Neural progenitor cell (in vitro differentiated cells): Measurements from ENCODE around the gene VWA3A. TPM values are rescaled to one million over a fixed set of nuclear protein-coding genes. Genes with fewer than 3 reads are reported as not detected.
A peak's percentile ranks its signal among the peaks of the same experiment; 100 is the strongest.

Experiments
- DNase-seq: peaks from one replicate; pipeline ENCODE4 v3.0.0-alpha.2; 2016; ENCODE audit warnings: low spot score
- H2AFZ ChIP-seq: fragments of 200-600 bp; sonication (generic); replicated peaks from 2 replicates; pipeline ENCODE4 v1.6.1; 2016; ENCODE audit warnings: antibody characterized with exemption
- H3F3A ChIP-seq: fragments of 200-600 bp; sonication (generic); 2 replicates; pipeline ENCODE4 v1.6.1; 2016; ENCODE audit warnings: antibody characterized with exemption, low read depth
- H3K27ac ChIP-seq: fragments of 200-600 bp; sonication (generic); 2 replicates; pipeline ENCODE4 v1.5.1; 2016; ENCODE audit warnings: mild to moderate bottlenecking
- H3K27me3 ChIP-seq: fragments of 200-600 bp; sonication (generic); 2 replicates; pipeline ENCODE4 v1.6.1; 2016; ENCODE audit warnings: mild to moderate bottlenecking, moderate library complexity
- H3K36me3 ChIP-seq: fragments of 200-600 bp; sonication (generic); 2 replicates; pipeline ENCODE4 v1.5.1; 2016
- H3K4me1 ChIP-seq: fragments of 200-600 bp; sonication (generic); 2 replicates; pipeline ENCODE4 v1.6.1; 2016; ENCODE audit warnings: mixed run types
- H3K4me2 ChIP-seq: fragments of 200-600 bp; sonication (generic); 2 replicates; pipeline ENCODE4 v1.6.1; 2016
- H3K4me3 ChIP-seq: fragments of 200-600 bp; sonication (generic); 2 replicates; pipeline ENCODE4 v1.5.1; 2016
- H3K79me2 ChIP-seq: fragments of 200-600 bp; sonication (generic); 2 replicates; pipeline ENCODE4 v1.6.1; 2016; ENCODE audit warnings: low read depth
- H3K9ac ChIP-seq: fragments of 200-600 bp; sonication (generic); 2 replicates; pipeline ENCODE4 v1.6.1; 2016
- H3K9me3 ChIP-seq: fragments of 200-600 bp; sonication (generic); 2 replicates; pipeline ENCODE4 v1.5.1; 2016; ENCODE audit warnings: low read depth
- H4K20me1 ChIP-seq: fragments of 200-600 bp; sonication (generic); 2 replicates; pipeline ENCODE4 v1.6.1; 2016; ENCODE audit warnings: low read depth
- H3K27ac Mint-ChIP-seq: 3 replicates; pipeline ENCODE4 v1.8.0; 2021; ENCODE audit warnings: mixed read lengths
- H3K27me3 Mint-ChIP-seq: 2 replicates; pipeline ENCODE4 v1.8.0; 2022; ENCODE audit warnings: low read depth, mild to moderate bottlenecking, inconsistent platforms, moderate library complexity, mixed read lengths; ENCODE audit not compliant: insufficient read depth
- H3K36me3 Mint-ChIP-seq: 3 replicates; pipeline ENCODE4 v1.8.0; 2021; ENCODE audit warnings: mixed read lengths
- H3K4me1 Mint-ChIP-seq: 3 replicates; pipeline ENCODE4 v1.8.0; 2021; ENCODE audit warnings: mixed read lengths
- H3K4me3 Mint-ChIP-seq: 3 replicates; pipeline ENCODE4 v1.8.0; 2021; ENCODE audit warnings: mild to moderate bottlenecking, moderate library complexity, mixed read lengths
- H3K9me3 Mint-ChIP-seq: 3 replicates; pipeline ENCODE4 v1.8.0; 2020; ENCODE audit warnings: mixed read lengths
- CTCF ChIP-seq: fragments of 200-600 bp; sonication (generic); IDR thresholded peaks from 2 replicates; pipeline ENCODE4 v1.5.1; 2017; ENCODE audit warnings: antibody characterized with exemption, mild to moderate bottlenecking
- EZH2 ChIP-seq: fragments of 200-600 bp; sonication (generic); IDR thresholded peaks from 2 replicates; pipeline ENCODE4 v1.6.1; 2017; ENCODE audit warnings: antibody characterized with exemption, mild to moderate bottlenecking, moderate library complexity
- EZH2phosphoT487 ChIP-seq: fragments of 200-600 bp; sonication (generic); IDR thresholded peaks from 2 replicates; pipeline ENCODE4 v1.6.1; 2017; ENCODE audit warnings: antibody characterized with exemption
- total RNA-seq: library from RNA; depleted of rRNA; stranded (reverse); fragments of >200 nt; gene quantifications from 2 replicates; pipeline ENCODE4 v1.2.3, GENCODE V29; 2015; ENCODE audit warnings: low replicate concordance

Gene VWA3A
- total RNA-seq, 1 donor from 2014 or later, result 1.0 TPM

- Histone ChIP-seq H4K20me1 (no peaks in the 10 kb centered on the region), H3K4me2 (no peak overlapping the region), H3K4me3 (no peak overlapping the region), H2AFZ (no peak overlapping the region), H3K36me3 (no peaks in the 10 kb centered on the region), H3K79me2 (no peaks in the 10 kb centered on the region), H3K9me3 (no peaks in the 10 kb centered on the region), H3K27ac (no peak overlapping the region), H3K9ac (no peak overlapping the region), H3K4me1 (no peaks in the 10 kb centered on the region), H3K27me3 (no peaks in the 10 kb centered on the region), H3F3A (peaks cover 7% of the 10 kb centered on the region)
- H3K27ac Mint-ChIP-seq, result no peak overlapping the region
- TF ChIP-seq CTCF, result no peak
- no peak for TF ChIP-seq EZH2
- no peak for TF ChIP-seq EZH2phosphoT487
- H3K36me3 Mint-ChIP-seq, result peaks cover 4% of the 10 kb centered on the region
- peaks cover 22% of the 10 kb centered on the region for H3K27me3 Mint-ChIP-seq
- peaks cover 10% of the 10 kb centered on the region for H3K4me1 Mint-ChIP-seq
- DNase-seq, result no peak
- H3K4me3 Mint-ChIP-seq, result no peak overlapping the region
- H3K9me3 Mint-ChIP-seq, result peaks cover 6% of the 10 kb centered on the region
These were observed 106.4 kb downstream of the VWA3A start for GRCh38 chr16:22198547-22199293.

- no peak overlapping the region for H3K27ac ChIP-seq
- TF ChIP-seq EZH2phosphoT487, result no peak
- TF ChIP-seq EZH2, result no peak
- no peak for TF ChIP-seq CTCF
- H2AFZ ChIP-seq, result no peak overlapping the region
- H3K9ac ChIP-seq, result no peak overlapping the region
- H3K27me3 ChIP-seq, result peaks cover 6% of the 10 kb centered on the region
- H4K20me1 ChIP-seq, result peaks cover 2% of the 10 kb centered on the region
- H3K9me3 ChIP-seq, result no peaks in the 10 kb centered on the region
- DNase-seq, result no peak
- Mint-ChIP-seq H3K36me3 (no peaks in the 10 kb centered on the region), H3K4me3 (no peak overlapping the region), H3K9me3 (no peaks in the 10 kb centered on the region), H3K27me3 (no peaks in the 10 kb centered on the region), H3K27ac (peak overlapping the region; percentile 15), H3K4me1 (peaks cover 4% of the 10 kb centered on the region)
- no peak overlapping the region for H3K4me2 ChIP-seq
- no peaks in the 10 kb centered on the region for H3K36me3 ChIP-seq
- no peak overlapping the region for H3K4me3 ChIP-seq
- H3F3A ChIP-seq, result peaks cover 18% of the 10 kb centered on the region
- no peaks in the 10 kb centered on the region for H3K4me1 ChIP-seq
- peaks cover 4% of the 10 kb centered on the region for H3K79me2 ChIP-seq
These were observed 109.9 kb downstream of the VWA3A start for GRCh38 chr16:22202261-22202637.

GRCh38 chr16:22203091-22203490 is 110.8 kb downstream of the VWA3A start:
- no peak for TF ChIP-seq CTCF
- no peak for TF ChIP-seq EZH2
- Histone ChIP-seq H4K20me1 (peaks cover 11% of the 10 kb centered on the region), H3K36me3 (no peaks in the 10 kb centered on the region), H3K4me2 (no peak overlapping the region), H3K27me3 (peaks cover 10% of the 10 kb centered on the region), H3K4me3 (no peak overlapping the region), H3K27ac (no peak overlapping the region), H3K9ac (no peak overlapping the region), H3K9me3 (no peaks in the 10 kb centered on the region), H3F3A (peaks cover 18% of the 10 kb centered on the region), H2AFZ (no peak overlapping the region), H3K79me2 (peaks cover 13% of the 10 kb centered on the region), H3K4me1 (no peaks in the 10 kb centered on the region)
- H3K4me1 Mint-ChIP-seq, result peaks cover 11% of the 10 kb centered on the region
- no peak overlapping the region for H3K4me3 Mint-ChIP-seq
- no peak for DNase-seq
- H3K27me3 Mint-ChIP-seq, result no peaks in the 10 kb centered on the region
- H3K36me3 Mint-ChIP-seq, result no peaks in the 10 kb centered on the region
- H3K9me3 Mint-ChIP-seq, result no peaks in the 10 kb centered on the region
- H3K27ac Mint-ChIP-seq, result no peak overlapping the region
